RWPE2 (cell line): Measurements from ENCODE around the gene GALK2.
A peak's percentile ranks its signal among the peaks of the same experiment; 100 is the strongest.

Source experiments
- ATAC-seq: fragments of 200-7000 bp; cut with Tn5 transposase; 3 replicates; pipeline ENCODE4 v1.9.1; 2021; ENCODE audit warnings: low read depth
- DNase-seq: peaks from one replicate; pipeline ENCODE4 v3.0.0-alpha.2; 2020; ENCODE audit warnings: low spot score
- H3K27ac ChIP-seq: fragments of 450-650 bp; 2 replicates; pipeline ENCODE4 v1.5.1; 2017; ENCODE audit warnings: mild to moderate bottlenecking; ENCODE audit not compliant: poor library complexity, severe bottlenecking
- H3K27me3 ChIP-seq: fragments of 250-450 bp; sonication (Bioruptor Pico); 2 replicates; pipeline ENCODE4 v1.5.1; 2021; ENCODE audit warnings: mild to moderate bottlenecking, moderate library complexity; ENCODE audit not compliant: insufficient read depth, poor library complexity, severe bottlenecking
- H3K36me3 ChIP-seq: fragments of 250-450 bp; sonication (Bioruptor Pico); 2 replicates; pipeline ENCODE4 v1.5.1; 2020; ENCODE audit warnings: low read depth, mild to moderate bottlenecking, moderate library complexity
- H3K4me1 ChIP-seq: fragments of 250-450 bp; sonication (Bioruptor Pico); 2 replicates; pipeline ENCODE4 v1.5.1; 2021; ENCODE audit warnings: mild to moderate bottlenecking, moderate library complexity; ENCODE audit not compliant: insufficient read depth, poor library complexity, severe bottlenecking
- H3K4me3 ChIP-seq: fragments of 250-450 bp; sonication (Bioruptor Pico); 2 replicates; pipeline ENCODE4 v1.5.1; 2021; ENCODE audit warnings: mild to moderate bottlenecking, moderate library complexity; ENCODE audit not compliant: severe bottlenecking
- H3K9me3 ChIP-seq: fragments of 250-450 bp; sonication (Bioruptor Pico); 2 replicates; pipeline ENCODE4 v1.5.1; 2021; ENCODE audit warnings: mild to moderate bottlenecking, moderate library complexity; ENCODE audit not compliant: severe bottlenecking
- TF ChIP-seq, protein P1 (sequence below): fragments of 450-650 bp; IDR thresholded peaks from one replicate; pipeline ENCODE4 v1.5.1; 2017; ENCODE audit warnings: mild to moderate bottlenecking, moderate library complexity; ENCODE audit not compliant: poor library complexity, severe bottlenecking

GALK2 gene

DNA sequence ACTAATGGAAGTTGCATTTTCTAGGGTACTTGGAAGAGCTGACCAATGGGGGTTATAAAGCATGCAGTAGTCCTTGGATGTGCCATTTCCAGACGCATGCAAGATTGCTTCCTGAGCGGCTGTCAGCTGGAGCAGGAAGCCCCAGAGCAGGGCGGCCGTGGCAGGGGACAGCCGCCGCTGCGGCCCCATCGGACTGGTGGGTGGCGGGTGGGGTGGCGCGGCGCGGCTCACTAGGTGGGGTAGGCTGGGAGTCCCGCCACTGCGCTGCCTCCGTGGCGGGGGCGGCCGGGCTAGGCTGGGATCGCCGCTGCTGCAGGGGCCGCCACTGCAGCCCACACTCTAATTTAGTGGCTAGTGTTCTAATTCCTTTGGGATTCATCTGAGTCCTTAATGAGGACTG is 196.4 kb downstream of the GALK2 start:
- DNase-seq (no peak), ATAC-seq (no peak)
- no peaks in the 10 kb centered on the region for H3K36me3 ChIP-seq
- H3K4me3 ChIP-seq, result no peak overlapping the region
- H3K27me3 ChIP-seq, result no peaks in the 10 kb centered on the region
- H3K4me1 ChIP-seq, result no peaks in the 10 kb centered on the region
- H3K9me3 ChIP-seq, result no peaks in the 10 kb centered on the region
- TF ChIP-seq, protein P1, sequence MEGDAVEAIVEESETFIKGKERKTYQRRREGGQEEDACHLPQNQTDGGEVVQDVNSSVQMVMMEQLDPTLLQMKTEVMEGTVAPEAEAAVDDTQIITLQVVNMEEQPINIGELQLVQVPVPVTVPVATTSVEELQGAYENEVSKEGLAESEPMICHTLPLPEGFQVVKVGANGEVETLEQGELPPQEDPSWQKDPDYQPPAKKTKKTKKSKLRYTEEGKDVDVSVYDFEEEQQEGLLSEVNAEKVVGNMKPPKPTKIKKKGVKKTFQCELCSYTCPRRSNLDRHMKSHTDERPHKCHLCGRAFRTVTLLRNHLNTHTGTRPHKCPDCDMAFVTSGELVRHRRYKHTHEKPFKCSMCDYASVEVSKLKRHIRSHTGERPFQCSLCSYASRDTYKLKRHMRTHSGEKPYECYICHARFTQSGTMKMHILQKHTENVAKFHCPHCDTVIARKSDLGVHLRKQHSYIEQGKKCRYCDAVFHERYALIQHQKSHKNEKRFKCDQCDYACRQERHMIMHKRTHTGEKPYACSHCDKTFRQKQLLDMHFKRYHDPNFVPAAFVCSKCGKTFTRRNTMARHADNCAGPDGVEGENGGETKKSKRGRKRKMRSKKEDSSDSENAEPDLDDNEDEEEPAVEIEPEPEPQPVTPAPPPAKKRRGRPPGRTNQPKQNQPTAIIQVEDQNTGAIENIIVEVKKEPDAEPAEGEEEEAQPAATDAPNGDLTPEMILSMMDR, result no peak
- no peak overlapping the region for H3K27ac ChIP-seq

DNA sequence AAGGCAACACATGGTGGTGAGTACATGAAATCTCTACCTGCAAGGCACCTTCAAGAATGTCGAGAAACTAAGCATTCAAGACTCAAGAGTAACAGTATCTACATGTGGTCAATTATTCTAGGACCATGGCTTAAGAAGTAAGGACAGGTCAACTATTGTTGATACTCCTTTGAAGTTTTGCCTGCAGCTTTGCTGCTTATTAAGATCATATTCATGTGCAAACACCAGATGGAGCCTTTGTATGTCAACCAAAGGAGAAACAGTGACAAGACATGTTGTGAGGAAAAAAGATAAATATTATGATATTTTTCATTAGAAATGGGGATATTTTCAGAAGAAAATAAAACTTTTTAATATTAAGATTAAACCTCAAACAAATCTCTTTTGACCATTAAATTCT is 200.7 kb downstream of the GALK2 start:
- H3K36me3 ChIP-seq, result no peaks in the 10 kb centered on the region
- H3K4me3 ChIP-seq, result no peak overlapping the region
- ATAC-seq (peak; percentile 35; the same call in 1 of the 3 replicates), DNase-seq (no peak)
- TF ChIP-seq, protein P1, result peak; percentile 71
- no peaks in the 10 kb centered on the region for H3K4me1 ChIP-seq
- no peaks in the 10 kb centered on the region for H3K9me3 ChIP-seq
- no peaks in the 10 kb centered on the region for H3K27me3 ChIP-seq
- no peak overlapping the region for H3K27ac ChIP-seq

DNA sequence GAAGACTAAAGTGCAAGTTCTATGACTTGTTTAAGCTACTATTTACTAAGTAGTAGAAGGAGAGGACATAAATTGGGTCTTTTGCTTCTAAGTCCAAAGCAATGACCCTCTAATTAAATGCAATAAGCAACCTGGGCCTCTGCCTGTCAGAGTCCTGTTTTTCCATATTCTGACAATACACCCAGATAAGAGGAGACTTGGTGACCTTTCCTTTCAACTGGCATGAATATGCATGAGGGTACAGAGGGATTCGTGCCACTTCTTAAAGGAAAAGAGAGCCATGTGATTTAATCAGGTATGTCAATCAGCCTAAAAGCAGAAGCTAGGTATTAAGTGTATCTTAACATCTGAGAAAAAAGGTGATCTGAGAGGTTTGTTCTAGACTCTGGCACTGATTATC is 202.3 kb downstream of the GALK2 start:
- no peak overlapping the region for H3K4me3 ChIP-seq
- no peaks in the 10 kb centered on the region for H3K27me3 ChIP-seq
- H3K27ac ChIP-seq, result no peak overlapping the region
- H3K36me3 ChIP-seq, result no peaks in the 10 kb centered on the region
- H3K4me1 ChIP-seq, result no peaks in the 10 kb centered on the region
- TF ChIP-seq, protein P1, result no peak
- no peaks in the 10 kb centered on the region for H3K9me3 ChIP-seq
- ATAC-seq, result no peak
- no peak for DNase-seq

DNA sequence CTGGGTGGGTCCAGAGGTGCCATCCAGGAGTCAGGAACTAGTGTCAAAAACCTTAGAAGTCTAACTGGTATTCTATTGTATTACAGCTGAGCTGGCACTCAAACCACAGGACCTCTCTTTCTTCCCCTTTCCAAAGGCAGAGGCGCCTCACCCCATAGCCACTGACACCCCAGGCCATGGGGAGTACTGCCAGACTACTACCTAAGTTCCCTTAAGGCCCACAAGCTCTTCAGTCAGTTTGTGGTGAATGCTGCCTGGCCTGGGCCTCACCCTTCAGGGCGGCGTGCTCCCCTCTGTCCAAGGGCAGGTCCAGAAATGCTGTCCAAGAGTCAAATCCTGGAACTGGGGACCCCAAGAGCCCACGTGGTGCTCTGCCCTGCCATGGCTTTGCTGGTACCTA is 209.9 kb downstream of the GALK2 start:
- Histone ChIP-seq H3K36me3 (no peaks in the 10 kb centered on the region), H3K9me3 (no peaks in the 10 kb centered on the region), H3K27ac (no peak overlapping the region), H3K4me1 (peaks cover 8% of the 10 kb centered on the region), H3K27me3 (no peaks in the 10 kb centered on the region), H3K4me3 (no peak overlapping the region)
- ATAC-seq (no peak), DNase-seq (no peak)
- TF ChIP-seq, protein P1, result no peak

DNA sequence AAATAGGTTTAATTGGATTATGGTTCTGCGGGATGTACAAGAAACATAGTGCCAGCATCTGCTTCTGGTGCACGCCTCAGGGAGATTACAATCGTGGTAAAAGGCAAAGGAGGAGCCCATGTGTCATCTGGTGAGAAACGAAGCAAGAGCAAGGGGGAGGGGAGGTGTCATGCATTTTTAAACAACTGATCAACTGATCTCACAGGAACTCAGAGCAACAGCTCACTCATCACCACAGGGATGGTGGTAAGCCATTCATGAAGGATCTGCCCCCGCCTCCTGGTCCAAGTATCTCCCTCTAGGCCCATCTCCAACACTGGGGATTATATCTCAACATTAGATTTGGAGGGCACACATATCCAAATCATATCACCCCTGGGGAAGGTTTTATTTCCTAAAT is 210.9 kb downstream of the GALK2 start:
- Histone ChIP-seq H3K27me3 (no peaks in the 10 kb centered on the region), H3K27ac (no peak overlapping the region), H3K36me3 (no peaks in the 10 kb centered on the region), H3K4me1 (peaks cover 8% of the 10 kb centered on the region), H3K9me3 (no peaks in the 10 kb centered on the region), H3K4me3 (no peak overlapping the region)
- TF ChIP-seq, protein P1, result no peak
- DNase-seq, result no peak
- ATAC-seq, result no peak
